HepG2 (cell line): ENCODE measurements around the gene ELOVL6. TPM values are rescaled to one million over a fixed set of nuclear protein-coding genes. Genes with fewer than 3 reads are reported as not detected.

Source experiments
- ATAC-seq: fragments of 200-7000 bp; cut with Tn5 transposase; 3 replicates; pipeline ENCODE4 v1.9.1; 2020; ENCODE audit warnings: mild to moderate bottlenecking, moderate library complexity
- BruUV-seq: library from RNA; stranded (reverse); fragments of 400-500 nt; replicated peaks from 2 replicates; lab custom pipeline; 2021; lab: Mats Ljungman, UMichigan
- CTCF ChIA-PET: fragments of 300-600 bp; formaldehyde crosslinking; extraction: SDS; loops from one replicate; lab custom pipeline; 2021; ENCODE audit warnings: low total read pairs, inconsistent platforms, low intra/inter-chr PET ratio; lab: Yijun Ruan, JAX
- POLR2A ChIA-PET: fragments of 350-600 bp; sonication (Branson Sonifier 250); formaldehyde crosslinking; loops from one replicate; lab custom pipeline; 2020; ENCODE audit warnings: antibody characterized with exemption, inconsistent platforms; lab: Yijun Ruan, JAX
- DNase-seq: peaks from one replicate; pipeline ENCODE4 v3.0.0-alpha.2; 2015; ENCODE audit warnings: low spot score
- FAIRE-seq: peaks from 3 replicates; lab custom pipeline; 2011; peaks lifted over from hg19 to GRCh38; lab: Jason Lieb, UNC
- H2AFZ ChIP-seq: one replicate; pipeline ENCODE4 v1.6.1; 2011; ENCODE audit warnings: low read length, inconsistent platforms
- H3K27ac ChIP-seq: fragments of 300-600 bp; 3 replicates; pipeline ENCODE4 v1.8.0; 2011; ENCODE audit warnings: mixed run types, mild to moderate bottlenecking, mixed read lengths, low read length, inconsistent platforms; ENCODE audit not compliant: insufficient read depth; ENCODE audit errors: extremely low read length
- H3K27me3 ChIP-seq, 2 experiments: fragments of 200-600 bp in 1 of 2; 2 replicates in 1 of 2; 3 replicates in 1 of 2; pipeline versions ENCODE4 v1.6.0 to v1.8.0; 2011; ENCODE audit warnings: low read length in 2 of 2, mild to moderate bottlenecking in 2 of 2, moderate library complexity in 2 of 2, inconsistent platforms in 1 of 2; ENCODE audit not compliant: insufficient read depth in 2 of 2, control insufficient read depth in 1 of 2
- H3K36me3 ChIP-seq, 2 experiments: fragments of 200-600 bp in 1 of 2; replicated peaks in 1 of 2; 2 replicates in 1 of 2; 3 replicates in 1 of 2; pipeline versions ENCODE4 v1.5.1 to v1.8.0; 2011; ENCODE audit warnings: low read length in 2 of 2, inconsistent platforms in 1 of 2; ENCODE audit not compliant: insufficient read depth in 2 of 2, control insufficient read depth in 1 of 2
- H3K4me1 ChIP-seq: 2 replicates; pipeline ENCODE4 v1.5.1; 2012; ENCODE audit warnings: low read length, inconsistent platforms; ENCODE audit not compliant: insufficient read depth
- H3K4me2 ChIP-seq: 2 replicates; pipeline ENCODE4 v1.6.0; 2011; ENCODE audit warnings: low read depth, low read length, inconsistent platforms
- H3K4me3 ChIP-seq, 3 experiments: fragments of 200-600 bp in 1 of 3; sonication (generic), shearing (Covaris generic) in 1 of 3; replicated peaks in 1 of 3; 2 replicates each; pipeline ENCODE4 v1.5.1; 2011 to 2016; ENCODE audit warnings: low read length in 3 of 3, inconsistent platforms in 2 of 3, low read depth in 2 of 3, mild to moderate bottlenecking in 2 of 3, control low read depth in 1 of 3, mixed read lengths in 1 of 3; ENCODE audit not compliant: insufficient read depth in 1 of 3
- H3K79me2 ChIP-seq: one replicate; pipeline ENCODE4 v1.6.1; 2011; ENCODE audit warnings: low read length, inconsistent platforms; ENCODE audit not compliant: insufficient read depth
- H3K9ac ChIP-seq: 2 replicates; pipeline ENCODE4 v1.6.0; 2011; ENCODE audit warnings: mild to moderate bottlenecking, low read depth, low read length, inconsistent platforms; ENCODE audit not compliant: insufficient read depth
- H3K9me3 ChIP-seq: 2 replicates; pipeline ENCODE4 v1.5.1; 2012; ENCODE audit warnings: mild to moderate bottlenecking, low read length
- H4K20me1 ChIP-seq: 2 replicates; pipeline ENCODE4 v1.6.0; 2011; ENCODE audit warnings: inconsistent platforms, mild to moderate bottlenecking, low read length, moderate library complexity; ENCODE audit not compliant: insufficient read depth
- CREB3 ChIP-seq: sonication (generic); formaldehyde crosslinking; IDR thresholded peaks from 2 replicates; pipeline ENCODE4 v1.5.0; 2020; ENCODE audit warnings: missing genetic modification reagents
- ELF1 ChIP-seq: sonication (generic); formaldehyde crosslinking; IDR thresholded peaks from 2 replicates; pipeline ENCODE4 v1.4.0; 2020; ENCODE audit warnings: missing genetic modification reagents
- NBN ChIP-seq: fragments of 450-650 bp; conservative IDR thresholded peaks from 2 replicates; pipeline ENCODE4 v1.6.1; 2017
- RBAK ChIP-seq: sonication (generic); formaldehyde crosslinking; IDR thresholded peaks from 2 replicates; pipeline ENCODE4 v1.5.1; 2020; ENCODE audit warnings: mild to moderate bottlenecking, missing genetic modification reagents
- SAFB2 ChIP-seq: sonication (generic); formaldehyde crosslinking; IDR thresholded peaks from 2 replicates; pipeline ENCODE4 v1.5.1; 2020; ENCODE audit warnings: missing genetic modification reagents, low read depth, mild to moderate bottlenecking, borderline replicate concordance
- TFAP4 ChIP-seq: sonication (generic); IDR thresholded peaks from 2 replicates; pipeline ENCODE4 v1.6.1; 2016; ENCODE audit warnings: low read depth, borderline replicate concordance
- TFE3 ChIP-seq: IDR thresholded peaks from 2 replicates; pipeline ENCODE4 v1.6.1; 2016
- ZBTB49 ChIP-seq: sonication (generic); formaldehyde crosslinking; IDR thresholded peaks from 2 replicates; pipeline ENCODE4 v1.4.0; 2020; ENCODE audit warnings: missing genetic modification reagents, borderline replicate concordance
- ZNF17 ChIP-seq: sonication (generic); formaldehyde crosslinking; IDR thresholded peaks from 2 replicates; pipeline ENCODE4 v1.5.0; 2020; ENCODE audit warnings: mild to moderate bottlenecking, missing genetic modification reagents
- WGBS: methylation state at CpG from one replicate; pipeline ENCODE4 v1.1.6; 2017; ENCODE audit warnings: low lambda C conversion rate; 5-methylcytosine and 5-hydroxymethylcytosine counted together
- in situ Hi-C: cut with HindIII; loops from 2 replicates; pipeline ENCODE4 v1.10.0; 2017; ENCODE audit warnings: low pct_unique_long_range_greater_than_20kb; ENCODE audit not compliant: extremely low pct_ligation_motif_present
- intact Hi-C: fragments of 100-400 bp; cut with micrococcal nuclease; formaldehyde crosslinking; loops from one replicate; pipeline ENCODE4 v1.10.0; 2022; ENCODE audit not compliant: unreplicated experiment
- polyA plus RNA-seq, 8 experiments: library from polyadenylated mRNA; depleted of rRNA in 3 of 8; stranded (reverse) in 7 of 8; unstranded in 1 of 8; fragments of >200 nt; fragmentation: Illumina TruSeq in 4 of 8; extraction: Trizol in 4 of 8; gene quantifications; 2 replicates each; pipeline versions ENCODE4 v1.2.1 to v1.2.3, GENCODE V29; 2011 to 2016; ENCODE audit warnings: low read depth in 4 of 8, missing spikeins in 1 of 8, mixed read lengths in 1 of 8; ENCODE audit not compliant: insufficient read depth in 1 of 8
- total RNA-seq, 5 experiments: library from RNA; depleted of rRNA; stranded (reverse); fragments of >200 nt; fragmentation: Illumina TruSeq; extraction: Trizol; gene quantifications; 2 replicates each; pipeline ENCODE4 v1.2.3, GENCODE V29; 2016; ENCODE audit warnings: low read depth in 1 of 5

The ELOVL6 gene
- total and polyA plus RNA-seq, 2 of the 13 experiments (the other 11 are each of a cell fraction or from before 2014, with no cell fraction given) = 14.1 to 23.2 TPM

- Histone ChIP-seq H3K27ac (no peak overlapping the region), H3K36me3 (no peaks in the 10 kb centered on the region; a peak in 2 of 5 replicates), H3K9me3 (no peaks in the 10 kb centered on the region), H4K20me1 (no peaks in the 10 kb centered on the region), H3K4me3 (no peak overlapping the region), H2AFZ (no peak overlapping the region), H3K79me2 (no peaks in the 10 kb centered on the region)
- CTCF ChIA-PET = no interaction called here
- BruUV-seq = no TSS peak
- intact Hi-C loops = no loop called here
- no peak for TF ChIP-seq CREB3 (CRISPR knock-in tag)
- TF ChIP-seq, all 625 proteins: peak for 0
- in situ Hi-C loops = no loop called here
- H3K9ac ChIP-seq = no peak overlapping the region
- DNase-seq (no peak), ATAC-seq (no peak), FAIRE-seq (no peak)
- H3K4me1 ChIP-seq = no peaks in the 10 kb centered on the region
- no peak overlapping the region for H3K4me2 ChIP-seq
- H3K27me3 ChIP-seq = no peaks in the 10 kb centered on the region
- POLR2A ChIA-PET = interaction anchor here (0.6 kb wide), 1 partner anchor 76 kb away, joined by 3 read pairs; no protein-coding TSS in a partner anchor
These were observed 76.2 kb downstream of the ELOVL6 start for GRCh38 chr4:110122201-110122600.

GRCh38 chr4:110120506-110120905 lies 77.9 kb downstream of the ELOVL6 start:
- H2AFZ ChIP-seq = no peak overlapping the region
- H4K20me1 ChIP-seq = no peaks in the 10 kb centered on the region; the same call in 1 of the 2 replicates
- no TSS peak for BruUV-seq
- WGBS = 94% methylated on average over 6 of the region's 6 CpGs
- H3K9ac ChIP-seq = no peak overlapping the region
- POLR2A ChIA-PET = no interaction called here
- TF ChIP-seq ZBTB49 (CRISPR knock-in tag) = no peak
- TF ChIP-seq TFAP4 = no peak
- TF ChIP-seq TFE3 (CRISPR knock-in tag) = no peak
- no peak for TF ChIP-seq ELF1 (CRISPR knock-in tag)
- no peak for TF ChIP-seq SAFB2 (CRISPR knock-in tag)
- TF ChIP-seq RBAK (CRISPR knock-in tag) = no peak
- no peak for TF ChIP-seq ZNF17 (CRISPR knock-in tag)
- TF ChIP-seq NBN = no peak
- TF ChIP-seq, all 625 proteins: peak for 0
- DNase-seq (no peak), ATAC-seq (no peak), FAIRE-seq (no peak)
- no peak overlapping the region for H3K4me2 ChIP-seq
- in situ Hi-C loops = no loop called here
- no peak overlapping the region for H3K27ac ChIP-seq
- no peaks in the 10 kb centered on the region for H3K79me2 ChIP-seq
- peaks cover 0 to 5% of the 10 kb centered on the region in 2 experiments; a peak in 2 of 5 replicates for H3K36me3 ChIP-seq
- no peak overlapping the region for H3K4me3 ChIP-seq
- H3K9me3 ChIP-seq = no peaks in the 10 kb centered on the region
- H3K4me1 ChIP-seq = no peaks in the 10 kb centered on the region
- intact Hi-C loops = no loop called here
- no peaks in the 10 kb centered on the region for H3K27me3 ChIP-seq
- CTCF ChIA-PET = no interaction called here
